CD1c-positive myeloid dendritic cell (primary cell): Measurements from ENCODE around the gene RPAP2.
A peak's percentile ranks its signal among the peaks of the same experiment; 100 is the strongest.
"Not testable (repeated sequence)": the region's sequence is repeated elsewhere in the genome, so short reads cannot be mapped to it uniquely, and the experiment has no call there.

Experiments used
- DNase-seq: peaks from one replicate; pipeline ENCODE4 v3.0.0-alpha.2; 2016; ENCODE audit errors: extremely low spot score

The RPAP2 gene

GRCh38 chr1:92298573-92299476 is at the start of gene RPAP2, which contains the start of gene GLMN:
TSS of gene RPAP2 (plus strand) at chr1:92299059. CDS start at chr1:92299074, 15 bp downstream.
TSS of gene GLMN (minus strand) at chr1:92298987. CDS start at chr1:92297999, 988 bp downstream.
- peak; percentile 90 for DNase-seq

DNA sequence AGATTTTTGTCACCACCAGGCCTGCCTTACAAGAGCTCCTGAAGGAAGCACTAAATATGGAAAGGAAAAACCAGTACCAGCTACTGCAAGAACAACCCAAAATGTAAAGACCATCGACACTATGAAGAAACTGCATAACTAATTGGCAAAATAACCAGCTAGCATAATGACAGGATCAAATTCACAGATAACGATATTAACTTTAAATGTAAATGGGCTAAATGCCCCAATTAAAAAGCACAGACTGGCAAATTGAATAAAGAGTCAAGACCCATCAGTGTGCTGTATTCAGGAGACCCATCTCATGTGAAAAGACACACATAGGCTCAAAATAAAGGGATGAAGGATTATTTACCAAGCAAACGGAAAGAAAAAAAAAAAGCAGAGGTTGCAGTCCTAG is 44.1 kb upstream of the RPAP2 start:
- DNase-seq, result not testable (repeated sequence)

DNA sequence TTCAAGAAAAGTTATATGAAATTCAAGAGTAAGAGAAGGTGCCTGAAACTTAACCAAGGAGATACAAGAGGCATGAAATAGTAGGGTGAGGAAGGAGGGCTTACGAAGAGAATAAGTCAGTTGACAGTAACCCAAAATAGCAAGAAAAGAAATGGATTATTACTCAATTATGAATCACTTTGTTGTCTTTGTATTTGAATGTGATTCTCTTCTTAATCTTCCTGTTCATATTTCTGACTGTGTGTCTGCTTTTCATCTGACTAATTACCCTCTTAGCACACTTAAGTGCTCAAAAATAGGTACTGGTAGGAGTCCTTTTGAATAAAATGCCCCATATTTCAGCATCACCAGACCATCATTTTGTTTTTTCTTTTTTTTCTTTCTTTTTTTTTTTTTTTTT is 39.5 kb upstream of the RPAP2 start:
- DNase-seq, result no peak

DNA sequence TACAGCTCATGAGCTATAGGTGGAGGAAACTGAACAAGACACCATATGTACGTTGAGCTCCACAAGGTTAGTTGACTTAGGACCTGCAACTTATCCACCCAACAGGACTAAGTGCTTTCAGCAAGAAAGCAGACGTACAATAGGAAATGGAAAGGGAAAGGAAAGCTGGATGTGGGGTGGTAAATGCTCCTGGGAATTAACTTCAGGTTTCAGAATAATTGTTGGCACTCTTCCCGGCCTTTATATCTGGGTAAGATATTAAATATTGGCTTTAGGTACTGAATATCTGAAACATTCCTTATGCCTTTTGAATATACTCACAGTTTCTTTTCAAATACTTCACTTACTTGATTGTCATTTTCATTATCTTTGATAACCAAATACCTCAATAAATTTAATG is 36.3 kb upstream of the RPAP2 start:
- no peak for DNase-seq

DNA sequence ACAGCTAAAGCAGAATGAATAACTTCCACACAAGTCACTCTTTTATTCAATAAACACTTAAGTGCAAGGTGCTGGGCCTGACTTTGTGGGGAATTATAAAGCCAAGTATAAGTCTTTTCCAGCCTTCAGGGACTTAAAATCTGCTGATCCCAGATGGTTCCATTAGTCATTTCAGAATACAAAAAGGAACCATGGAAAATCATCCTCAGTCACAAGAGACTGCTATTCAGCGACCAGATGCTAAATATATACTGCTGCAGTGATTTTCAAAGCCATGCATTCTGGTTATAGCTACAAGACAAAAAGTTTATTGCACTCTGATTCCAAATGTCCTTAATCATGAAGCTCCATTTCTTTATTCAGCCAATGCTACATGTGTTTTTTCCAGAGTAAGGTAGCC is 25.8 kb upstream of the RPAP2 start:
- no peak for DNase-seq

DNA sequence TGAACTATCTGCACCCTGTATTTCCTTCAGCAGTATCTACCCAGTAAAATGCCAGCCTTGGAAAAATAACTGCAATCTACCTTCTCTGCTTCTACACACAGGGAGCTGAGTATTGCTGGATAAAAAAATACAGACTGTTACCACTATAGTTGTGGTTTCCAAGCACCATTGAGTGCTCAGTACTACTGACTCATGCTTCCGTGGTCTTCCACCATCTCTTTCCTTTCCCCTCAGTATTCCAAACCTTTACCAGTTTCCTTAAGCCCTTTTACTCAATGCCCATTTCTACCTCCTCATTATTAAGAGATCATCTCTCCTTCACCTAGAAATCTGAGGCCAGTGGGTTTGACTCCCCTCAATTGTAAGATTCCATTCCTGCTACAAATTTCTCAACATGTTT is 23.9 kb upstream of the RPAP2 start:
- DNase-seq, result no peak

- no peak for DNase-seq
Observed at GRCh38 chr1:92276082-92276481, 22.8 kb upstream of the RPAP2 start.

- no peak for DNase-seq
Observed at GRCh38 chr1:92277105-92277723, 21.6 kb upstream of the RPAP2 start.

DNA sequence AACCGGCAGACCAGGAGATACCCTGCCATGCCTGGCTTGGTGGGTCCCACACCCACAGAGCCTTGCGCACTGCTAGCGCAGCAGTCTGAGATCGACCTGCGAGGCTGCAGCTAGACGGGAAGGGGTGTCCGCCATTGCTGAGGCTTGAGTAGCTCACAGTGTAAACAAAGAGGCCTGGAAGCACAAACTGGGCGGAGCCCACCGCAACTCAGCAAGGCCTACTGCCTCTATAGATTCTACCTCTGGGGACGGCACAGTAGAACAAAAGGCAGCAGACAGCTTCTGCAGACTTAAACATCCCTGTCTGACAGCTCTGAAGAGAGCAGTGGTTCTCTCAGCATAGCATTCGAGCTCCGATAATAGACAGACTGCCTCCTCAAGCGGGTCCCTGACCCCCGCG is 19.1 kb upstream of the RPAP2 start:
- not testable (repeated sequence) for DNase-seq

DNA sequence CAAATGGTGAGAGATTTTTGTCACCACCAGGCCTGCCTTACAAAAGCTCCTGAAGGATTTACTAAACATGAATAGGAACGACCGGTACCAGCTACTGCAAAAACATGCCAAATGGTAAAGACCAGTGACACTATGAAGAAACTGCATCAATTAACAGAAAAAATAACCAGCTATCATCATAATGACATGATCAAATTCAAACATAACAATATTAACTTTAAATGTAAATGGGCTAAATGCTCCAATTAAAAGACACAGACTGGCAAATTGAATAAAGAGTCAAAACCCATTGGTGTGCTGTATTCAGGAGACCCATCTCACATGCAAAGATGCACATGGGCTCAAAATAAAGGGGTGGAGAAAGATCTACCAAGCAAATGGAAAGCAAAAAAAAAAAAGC is 17.4 kb upstream of the RPAP2 start:
- not testable (repeated sequence) for DNase-seq

DNA sequence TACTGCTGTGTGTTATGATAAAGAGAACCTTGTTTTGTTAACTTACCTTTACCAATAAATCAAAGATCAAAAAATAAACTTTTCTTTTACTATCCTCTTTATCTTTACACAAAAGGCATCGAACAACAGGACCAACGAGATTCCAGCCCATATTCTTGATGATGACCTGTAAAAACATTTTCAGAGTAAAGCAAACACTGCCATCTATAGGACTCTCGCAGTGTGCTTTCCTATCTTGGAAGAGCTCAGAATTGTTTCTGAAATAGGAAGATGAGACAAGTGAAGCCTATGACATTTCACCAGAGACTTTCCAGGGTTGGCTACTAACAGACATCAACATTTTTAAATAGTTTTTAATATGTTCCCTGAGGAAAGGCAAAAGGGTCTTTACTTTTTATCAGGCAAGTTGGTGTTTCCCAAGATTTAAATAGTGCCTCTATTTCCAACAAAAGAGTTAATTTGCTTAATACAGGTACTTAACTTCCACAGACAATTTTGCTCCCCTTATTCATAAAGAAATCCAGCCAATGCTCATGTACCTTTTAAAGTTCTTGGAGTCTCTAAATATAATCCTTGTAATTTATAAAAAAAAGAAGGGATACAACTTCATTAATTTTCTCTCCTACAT is 7.4 kb upstream of the RPAP2 start:
- DNase-seq, result peak; percentile 45

DNA sequence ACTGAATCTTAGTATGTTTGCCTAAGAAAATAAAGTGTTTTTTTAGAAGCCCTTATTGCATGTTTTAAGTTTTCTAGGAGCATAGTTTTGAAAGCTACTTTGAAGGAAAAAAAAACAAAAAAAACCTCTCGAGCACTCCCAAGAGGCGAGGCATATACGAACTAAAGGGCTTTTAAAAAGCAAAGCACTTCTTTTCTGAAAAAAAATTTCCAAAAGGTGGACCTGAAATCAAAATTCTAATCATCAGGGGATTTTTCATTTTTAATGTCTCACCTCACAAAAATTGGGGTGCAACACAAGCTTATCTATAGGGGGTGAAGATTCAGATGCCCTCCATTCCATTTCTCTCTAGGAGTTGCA is 666 bp upstream of the RPAP2 start:
- no peak for DNase-seq

GRCh38 chr1:92299477-92300150 is 755 bp downstream of the RPAP2 start:
- no peak for DNase-seq

- DNase-seq, result no peak
Observed at GRCh38 chr1:92301021-92301420, 2.2 kb downstream of the RPAP2 start.

GRCh38 chr1:92306020-92306419 is 7.2 kb downstream of the RPAP2 start:
- DNase-seq, result no peak

GRCh38 chr1:92307980-92308379 is 9.1 kb downstream of the RPAP2 start:
- DNase-seq, result no peak

- peak; percentile 52 for DNase-seq
Observed at GRCh38 chr1:92310185-92310597, 11.3 kb downstream of the RPAP2 start.

GRCh38 chr1:92314024-92314423 is 15.2 kb downstream of the RPAP2 start:
- no peak for DNase-seq

GRCh38 chr1:92315766-92316599 is 17.1 kb downstream of the RPAP2 start:
- DNase-seq, result peak; percentile 13

- no peak for DNase-seq
Observed at GRCh38 chr1:92317836-92318493, 19.1 kb downstream of the RPAP2 start.
